Trophoblast cell (in vitro differentiated cells and primary cell): ENCODE data around the gene ZNF474.
A peak's percentile ranks its signal among the peaks of the same experiment; 100 is the strongest.

Experiments
- DNase-seq, 2 donors: peaks; one replicate each; pipeline ENCODE4 v3.0.0-alpha.2; 2016
- H2AFZ ChIP-seq: 2 replicates; pipeline ENCODE4 v1.6.1; 2013; ENCODE audit warnings: low read length, moderate library complexity, mild to moderate bottlenecking; ENCODE audit not compliant: insufficient read depth, poor library complexity
- H2AK5ac ChIP-seq: 2 replicates; pipeline ENCODE4 v1.6.1; 2013; ENCODE audit warnings: mild to moderate bottlenecking, low read length
- H2BK120ac ChIP-seq: 2 replicates; pipeline ENCODE4 v1.6.1; 2013; ENCODE audit warnings: low read length, mild to moderate bottlenecking, moderate library complexity; ENCODE audit not compliant: insufficient read depth, poor library complexity
- H2BK12ac ChIP-seq: 2 replicates; pipeline ENCODE4 v1.6.1; 2013; ENCODE audit warnings: mild to moderate bottlenecking, low read length, moderate library complexity
- H2BK5ac ChIP-seq: 2 replicates; pipeline ENCODE4 v1.6.1; 2013; ENCODE audit warnings: low read length, low read depth, moderate library complexity, mild to moderate bottlenecking; ENCODE audit not compliant: poor library complexity
- H3K14ac ChIP-seq: 2 replicates; pipeline ENCODE4 v1.6.1; 2013; ENCODE audit warnings: mild to moderate bottlenecking, low read length
- H3K18ac ChIP-seq: 2 replicates; pipeline ENCODE4 v1.6.1; 2013; ENCODE audit warnings: mild to moderate bottlenecking, low read length
- H3K23ac ChIP-seq: 2 replicates; pipeline ENCODE4 v1.6.1; 2013; ENCODE audit warnings: low read length
- H3K27ac ChIP-seq: 2 replicates; pipeline ENCODE4 v1.5.1; 2013; ENCODE audit warnings: low read depth, mild to moderate bottlenecking, inconsistent platforms, low read length, moderate library complexity
- H3K27me3 ChIP-seq: 2 replicates; pipeline ENCODE4 v1.6.1; 2013; ENCODE audit warnings: inconsistent platforms, mild to moderate bottlenecking, low read length, moderate library complexity; ENCODE audit not compliant: insufficient read depth
- H3K36me3 ChIP-seq, 2 experiments: 1 replicate in 1 of 2; 2 replicates in 1 of 2; pipeline ENCODE4 v1.6.1; 2013; ENCODE audit warnings: low read length in 2 of 2, mild to moderate bottlenecking in 2 of 2, moderate library complexity in 1 of 2; ENCODE audit not compliant: insufficient read depth in 2 of 2, control insufficient read depth in 1 of 2
- H3K4ac ChIP-seq: 2 replicates; pipeline ENCODE4 v1.6.1; 2013; ENCODE audit warnings: low read depth, mild to moderate bottlenecking, low read length, moderate library complexity
- H3K4me1 ChIP-seq, 2 experiments: 1 replicate in 1 of 2; 2 replicates in 1 of 2; pipeline ENCODE4 v1.6.1; 2013; ENCODE audit warnings: low read length in 2 of 2, mild to moderate bottlenecking in 2 of 2, moderate library complexity in 1 of 2; ENCODE audit not compliant: insufficient read depth in 2 of 2, control insufficient read depth in 1 of 2
- H3K4me2 ChIP-seq: 2 replicates; pipeline ENCODE4 v1.6.1; 2013; ENCODE audit warnings: inconsistent platforms, mild to moderate bottlenecking, low read length, moderate library complexity
- H3K4me3 ChIP-seq: 2 replicates; pipeline ENCODE4 v1.5.1; 2013; ENCODE audit warnings: mild to moderate bottlenecking, low read depth, low read length, inconsistent platforms
- H3K79me1 ChIP-seq: one replicate; pipeline ENCODE4 v1.6.1; 2013; ENCODE audit warnings: low read length
- H3K79me2 ChIP-seq: 2 replicates; pipeline ENCODE4 v1.6.1; 2013; ENCODE audit warnings: low read length, mild to moderate bottlenecking; ENCODE audit not compliant: control insufficient read depth, insufficient read depth, poor library complexity
- H3K9ac ChIP-seq: 2 replicates; pipeline ENCODE4 v1.6.1; 2013; ENCODE audit warnings: mild to moderate bottlenecking, low read length
- H3K9me3 ChIP-seq: 2 replicates; pipeline ENCODE4 v1.6.1; 2013; ENCODE audit warnings: low read depth, mild to moderate bottlenecking, control low read depth, inconsistent platforms, low read length; ENCODE audit not compliant: insufficient read depth
- H4K12ac ChIP-seq: 2 replicates; pipeline ENCODE4 v1.6.1; 2013; ENCODE audit warnings: low read depth, mild to moderate bottlenecking, low read length, moderate library complexity
- H4K8ac ChIP-seq: 2 replicates; pipeline ENCODE4 v1.6.1; 2013; ENCODE audit warnings: low read depth, mild to moderate bottlenecking, low read length, moderate library complexity
- H4K91ac ChIP-seq: one replicate; pipeline ENCODE4 v1.6.1; 2013; ENCODE audit warnings: low read depth, mild to moderate bottlenecking, low read length, moderate library complexity
- WGBS: extraction: QIAGEN DNeasy Blood & Tissue Kit; methylation state at CpG from one replicate; pipeline ENCODE4 v1.1.7; 2013; ENCODE audit warnings: missing lambda C conversion rate; ENCODE audit not compliant: insufficient read length, insufficient coverage; ENCODE audit errors: extremely low coverage; 5-methylcytosine and 5-hydroxymethylcytosine counted together

Gene ZNF474

GRCh38 chr5:122141751-122142150, 12.4 kb downstream of the ZNF474 start:
- no peak overlapping the region for H3K23ac ChIP-seq
- H3K14ac ChIP-seq = no peak overlapping the region
- no peaks in the 10 kb centered on the region for H3K9me3 ChIP-seq
- H3K4me3 ChIP-seq = no peak overlapping the region
- no peak overlapping the region for H3K9ac ChIP-seq
- no peak overlapping the region for H2AK5ac ChIP-seq
- H3K27me3 ChIP-seq = no peaks in the 10 kb centered on the region
- no peak overlapping the region for H2BK5ac ChIP-seq
- H3K4me1 ChIP-seq = peaks cover 0 to 3% of the 10 kb centered on the region in 2 experiments
- no peak overlapping the region for H3K27ac ChIP-seq
- no CpG with 5 or more reads among the region's 1 CpG for WGBS
- no peak overlapping the region for H2BK120ac ChIP-seq
- no peak overlapping the region for H3K18ac ChIP-seq
- H3K4ac ChIP-seq = no peak overlapping the region
- H4K12ac ChIP-seq = no peak overlapping the region
- H2BK12ac ChIP-seq = no peak overlapping the region
- H3K79me1 ChIP-seq = no peaks in the 10 kb centered on the region
- no peak overlapping the region for H3K4me2 ChIP-seq
- no peak overlapping the region for H4K91ac ChIP-seq
- no peak overlapping the region for H2AFZ ChIP-seq
- no peaks in the 10 kb centered on the region for H3K79me2 ChIP-seq
- no peak overlapping the region for H4K8ac ChIP-seq
- no peaks in the 10 kb centered on the region for H3K36me3 ChIP-seq
- no peak for DNase-seq

- no peaks in the 10 kb centered on the region for H3K27me3 ChIP-seq
- no peak overlapping the region for H3K9ac ChIP-seq
- H2BK5ac ChIP-seq = no peak overlapping the region
- no peaks in the 10 kb centered on the region for H3K36me3 ChIP-seq
- H2BK120ac ChIP-seq = no peak overlapping the region
- no peak overlapping the region for H3K4me2 ChIP-seq
- no peak overlapping the region for H3K14ac ChIP-seq
- H3K4ac ChIP-seq = no peak overlapping the region
- no peak overlapping the region for H4K91ac ChIP-seq
- no peak overlapping the region for H4K12ac ChIP-seq
- no peak overlapping the region for H2BK12ac ChIP-seq
- H3K4me1 ChIP-seq = peaks cover 0 to 3% of the 10 kb centered on the region in 2 experiments
- no peak overlapping the region for H4K8ac ChIP-seq
- no peaks in the 10 kb centered on the region for H3K79me2 ChIP-seq
- H3K18ac ChIP-seq = no peak overlapping the region
- H3K9me3 ChIP-seq = no peaks in the 10 kb centered on the region
- no peak overlapping the region for H3K4me3 ChIP-seq
- no peaks in the 10 kb centered on the region for H3K79me1 ChIP-seq
- no peak overlapping the region for H2AFZ ChIP-seq
- no peak overlapping the region for H2AK5ac ChIP-seq
- no peak overlapping the region for H3K23ac ChIP-seq
- no peak for DNase-seq
- no CpG with 5 or more reads among the region's 6 CpGs for WGBS
- no peak overlapping the region for H3K27ac ChIP-seq
These were observed 13.3 kb downstream of the ZNF474 start for GRCh38 chr5:122142480-122143164.

DNA sequence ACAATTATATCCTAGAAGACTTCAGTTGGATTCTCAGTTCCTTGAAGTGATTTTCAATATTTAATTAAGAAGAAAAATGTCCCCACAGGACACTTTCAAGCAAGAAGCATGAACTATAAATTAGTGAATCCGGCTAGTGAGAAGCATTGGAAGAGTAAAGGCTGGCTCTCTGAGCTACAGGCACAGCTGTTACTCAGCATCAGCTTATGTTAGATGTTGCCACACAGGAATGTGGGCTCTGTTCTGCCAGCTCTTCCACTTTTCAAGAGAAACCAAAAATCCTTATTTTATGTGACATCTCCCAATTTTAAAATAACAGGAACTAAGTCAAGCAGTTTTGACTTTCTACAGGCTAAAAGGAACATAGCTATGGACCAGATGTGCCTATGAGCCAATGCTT, 14.9 kb downstream of the ZNF474 start:
- Histone ChIP-seq H2BK5ac (no peak overlapping the region), H3K27me3 (no peaks in the 10 kb centered on the region), H3K4me2 (no peak overlapping the region), H3K9me3 (no peaks in the 10 kb centered on the region), H2AK5ac (no peak overlapping the region), H3K79me2 (no peaks in the 10 kb centered on the region), H2BK120ac (no peak overlapping the region), H3K4me1 (peaks cover 0 to 3% of the 10 kb centered on the region in 2 experiments), H3K27ac (no peak overlapping the region), H3K23ac (no peak overlapping the region), H4K91ac (no peak overlapping the region), H3K36me3 (no peaks in the 10 kb centered on the region), H3K18ac (no peak overlapping the region), H4K12ac (no peak overlapping the region), H2AFZ (no peak overlapping the region), H4K8ac (no peak overlapping the region), H3K4me3 (no peak overlapping the region), H2BK12ac (no peak overlapping the region), H3K9ac (no peak overlapping the region), H3K4ac (no peak overlapping the region), H3K79me1 (no peaks in the 10 kb centered on the region), H3K14ac (no peak overlapping the region)
- WGBS = no CpG with 5 or more reads among the region's 1 CpG
- peak in 1 of 2 donors; percentile 33 for DNase-seq

DNA sequence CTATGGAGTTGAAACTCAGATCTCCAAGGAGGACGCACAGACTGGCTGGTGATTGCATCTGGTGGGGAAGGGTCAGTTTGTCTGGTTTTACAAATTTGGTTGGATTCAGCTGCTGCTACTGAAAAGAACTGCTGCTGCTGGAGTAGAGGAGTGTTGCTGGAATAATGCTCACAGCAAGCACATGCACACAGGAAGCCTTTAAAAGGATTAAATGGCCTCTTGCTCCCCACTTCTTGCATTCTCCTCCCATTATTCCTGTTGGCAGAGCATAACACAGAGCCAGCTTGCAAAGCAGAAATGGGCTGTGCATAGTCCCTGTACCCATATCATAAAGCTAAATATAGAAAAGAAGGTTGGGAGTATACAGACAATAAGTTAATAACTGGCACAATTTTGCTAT, 16.6 kb downstream of the ZNF474 start:
- Histone ChIP-seq H2AFZ (no peak overlapping the region), H2BK5ac (no peak overlapping the region), H3K4ac (no peak overlapping the region), H3K36me3 (no peaks in the 10 kb centered on the region), H2BK12ac (no peak overlapping the region), H3K9me3 (no peaks in the 10 kb centered on the region), H3K4me3 (no peak overlapping the region), H4K12ac (no peak overlapping the region), H3K27me3 (no peaks in the 10 kb centered on the region), H3K23ac (no peak overlapping the region), H3K27ac (no peak overlapping the region), H4K91ac (no peak overlapping the region), H3K79me2 (no peaks in the 10 kb centered on the region), H4K8ac (no peak overlapping the region), H3K18ac (no peak overlapping the region), H2BK120ac (no peak overlapping the region), H3K4me1 (peaks cover 0 to 3% of the 10 kb centered on the region in 2 experiments), H3K14ac (no peak overlapping the region), H3K4me2 (no peak overlapping the region), H3K9ac (no peak overlapping the region), H2AK5ac (no peak overlapping the region), H3K79me1 (no peaks in the 10 kb centered on the region)
- no peak for DNase-seq
- no CpG with 5 or more reads among the region's 1 CpG for WGBS
